ENCODE data around the gene JAG1.

The JAG1 gene

GRCh38 chr20:10632721-10633509 lies 40.9 kb downstream of the JAG1 start:
- no peak overlapping the region for H3K4me3 ChIP-seq (ENCODE audit: low read depth, low read length)
- DNase-seq (ENCODE audit: low read depth) = peak; percentile 32
- TF ChIP-seq POLR2A (IDR thresholded peaks at IDR 0.05; ENCODE audit: extremely low read depth, insufficient read length) = no peak
- TF ChIP-seq CTCF (IDR thresholded peaks at IDR 0.05; ENCODE audit: low read depth, low read length) = no peak
- TF ChIP-seq MAX (IDR thresholded peaks at IDR 0.05; ENCODE audit: low read depth, low read length) = no peak
- TF ChIP-seq MYC (IDR thresholded peaks at IDR 0.05; ENCODE audit: low read depth, low read length) = no peak

DNA sequence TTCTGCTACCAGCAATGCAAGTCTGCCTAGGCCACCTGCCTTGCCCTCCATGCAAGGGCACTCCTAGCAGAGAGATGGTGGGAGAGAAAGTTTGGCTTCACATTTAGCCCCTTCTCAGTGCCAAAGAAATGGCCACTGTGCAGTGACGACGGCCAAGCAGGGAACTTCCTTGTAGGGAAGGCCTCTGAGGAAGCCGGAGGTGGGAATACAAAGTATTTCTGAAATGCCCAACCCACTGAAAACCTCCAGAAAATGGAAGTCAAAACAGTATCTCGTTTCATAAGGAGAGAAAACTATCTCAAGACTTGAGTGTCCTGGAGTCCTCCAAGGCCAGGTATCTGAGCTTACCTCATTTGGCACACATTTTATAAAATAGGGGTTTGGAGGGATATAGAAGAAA lies 42.7 kb downstream of the JAG1 start:
- no peak overlapping the region for H3K4me3 ChIP-seq (ENCODE audit: low read depth, low read length)
- DNase-seq (ENCODE audit: low read depth) = no peak
- TF ChIP-seq POLR2A (IDR thresholded peaks at IDR 0.05; ENCODE audit: extremely low read depth, insufficient read length) (no peak), MYC (IDR thresholded peaks at IDR 0.05; ENCODE audit: low read depth, low read length) (no peak), MAX (IDR thresholded peaks at IDR 0.05; ENCODE audit: low read depth, low read length) (no peak), CTCF (IDR thresholded peaks at IDR 0.05; ENCODE audit: low read depth, low read length) (no peak)

- H3K4me3 ChIP-seq (ENCODE audit: low read depth, low read length) = no peak overlapping the region
- TF ChIP-seq CTCF (IDR thresholded peaks at IDR 0.05; ENCODE audit: low read depth, low read length) = no peak
- no peak for TF ChIP-seq MYC (IDR thresholded peaks at IDR 0.05; ENCODE audit: low read depth, low read length)
- TF ChIP-seq MAX (IDR thresholded peaks at IDR 0.05; ENCODE audit: low read depth, low read length) = no peak
- no peak for TF ChIP-seq POLR2A (IDR thresholded peaks at IDR 0.05; ENCODE audit: extremely low read depth, insufficient read length)
- no peak for DNase-seq (ENCODE audit: low read depth)
Measured at GRCh38 chr20:10629946-10630650, 43.7 kb downstream of the JAG1 start.

- H3K4me3 ChIP-seq (ENCODE audit: low read depth, low read length) = no peak overlapping the region
- TF ChIP-seq POLR2A (IDR thresholded peaks at IDR 0.05; ENCODE audit: extremely low read depth, insufficient read length) (no peak), MAX (IDR thresholded peaks at IDR 0.05; ENCODE audit: low read depth, low read length) (no peak), CTCF (IDR thresholded peaks at IDR 0.05; ENCODE audit: low read depth, low read length) (no peak), MYC (IDR thresholded peaks at IDR 0.05; ENCODE audit: low read depth, low read length) (no peak)
- DNase-seq (ENCODE audit: low read depth) = no peak
Measured at GRCh38 chr20:10626896-10627295, 46.9 kb downstream of the JAG1 start.

DNA sequence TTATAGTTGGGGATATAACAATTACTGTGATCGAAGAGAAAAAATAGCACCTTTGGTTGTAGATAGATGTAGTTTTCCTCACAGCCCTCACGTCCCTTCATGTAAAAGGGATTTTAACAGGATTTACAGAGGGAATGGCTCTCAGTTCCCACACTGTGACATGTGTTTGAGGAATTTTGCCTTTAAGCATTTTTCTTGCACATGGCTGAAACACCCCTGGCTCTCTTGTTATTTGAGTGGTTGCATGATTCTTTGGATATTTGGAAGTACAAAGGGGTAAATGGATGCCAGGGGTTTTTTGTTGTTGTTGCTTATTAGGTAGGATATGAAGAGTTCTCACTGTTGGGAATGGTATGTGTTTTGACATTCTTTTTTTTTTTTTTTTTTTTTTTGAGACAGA lies 48.2 kb downstream of the JAG1 start:
- DNase-seq (ENCODE audit: low read depth) = no peak
- TF ChIP-seq CTCF (IDR thresholded peaks at IDR 0.05; ENCODE audit: low read depth, low read length) = no peak
- no peak for TF ChIP-seq POLR2A (IDR thresholded peaks at IDR 0.05; ENCODE audit: extremely low read depth, insufficient read length)
- no peak for TF ChIP-seq MAX (IDR thresholded peaks at IDR 0.05; ENCODE audit: low read depth, low read length)
- no peak for TF ChIP-seq MYC (IDR thresholded peaks at IDR 0.05; ENCODE audit: low read depth, low read length)
- H3K4me3 ChIP-seq (ENCODE audit: low read depth, low read length) = no peak overlapping the region

Measured in NB4 (cell line).